LNCaP clone FGC (cell line): Measurements from ENCODE around the gene ESPNL.

Source experiments
- DNase-seq: peaks from one replicate; pipeline ENCODE4 v3.0.0-alpha.2; 2011; ENCODE audit warnings: low read depth
- H3K4me3 ChIP-seq: 2 replicates; pipeline ENCODE4 v1.5.1; 2011; ENCODE audit warnings: mild to moderate bottlenecking, low read depth, low read length, control low read depth
- TF ChIP-seq, protein P1 (sequence below): IDR thresholded peaks from 2 replicates; pipeline ENCODE4 v1.5.1; 2012; ENCODE audit warnings: mild to moderate bottlenecking; ENCODE audit not compliant: control insufficient read depth, insufficient read depth; ENCODE audit errors: extremely low read depth

The ESPNL gene

DNA sequence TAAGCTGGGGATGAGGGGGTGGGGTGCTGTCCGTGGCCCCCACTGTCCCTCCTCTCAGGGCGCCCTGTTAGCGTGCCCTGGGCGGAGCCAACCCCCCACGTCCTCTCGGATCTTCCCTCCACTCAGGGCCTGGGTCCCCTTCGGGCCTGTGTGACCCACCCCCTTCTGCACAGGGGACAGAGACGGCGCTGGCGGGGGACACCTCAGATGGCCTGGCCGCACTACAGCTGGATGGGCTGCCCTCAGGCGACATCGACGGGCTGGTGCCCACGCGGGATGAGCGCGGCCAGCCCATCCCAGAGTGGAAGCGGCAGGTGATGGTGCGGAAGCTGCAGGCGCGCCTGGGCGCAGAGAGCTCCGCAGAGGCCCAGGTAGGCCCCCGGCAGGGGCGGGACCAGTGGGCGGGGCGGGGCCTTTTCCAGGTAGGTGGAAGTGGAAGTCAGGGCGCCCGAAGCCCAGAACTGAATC lies 28.4 kb downstream of the ESPNL start:
- no peak for DNase-seq
- H3K4me3 ChIP-seq = no peak overlapping the region
- TF ChIP-seq, protein P1, sequence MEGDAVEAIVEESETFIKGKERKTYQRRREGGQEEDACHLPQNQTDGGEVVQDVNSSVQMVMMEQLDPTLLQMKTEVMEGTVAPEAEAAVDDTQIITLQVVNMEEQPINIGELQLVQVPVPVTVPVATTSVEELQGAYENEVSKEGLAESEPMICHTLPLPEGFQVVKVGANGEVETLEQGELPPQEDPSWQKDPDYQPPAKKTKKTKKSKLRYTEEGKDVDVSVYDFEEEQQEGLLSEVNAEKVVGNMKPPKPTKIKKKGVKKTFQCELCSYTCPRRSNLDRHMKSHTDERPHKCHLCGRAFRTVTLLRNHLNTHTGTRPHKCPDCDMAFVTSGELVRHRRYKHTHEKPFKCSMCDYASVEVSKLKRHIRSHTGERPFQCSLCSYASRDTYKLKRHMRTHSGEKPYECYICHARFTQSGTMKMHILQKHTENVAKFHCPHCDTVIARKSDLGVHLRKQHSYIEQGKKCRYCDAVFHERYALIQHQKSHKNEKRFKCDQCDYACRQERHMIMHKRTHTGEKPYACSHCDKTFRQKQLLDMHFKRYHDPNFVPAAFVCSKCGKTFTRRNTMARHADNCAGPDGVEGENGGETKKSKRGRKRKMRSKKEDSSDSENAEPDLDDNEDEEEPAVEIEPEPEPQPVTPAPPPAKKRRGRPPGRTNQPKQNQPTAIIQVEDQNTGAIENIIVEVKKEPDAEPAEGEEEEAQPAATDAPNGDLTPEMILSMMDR = no peak

DNA sequence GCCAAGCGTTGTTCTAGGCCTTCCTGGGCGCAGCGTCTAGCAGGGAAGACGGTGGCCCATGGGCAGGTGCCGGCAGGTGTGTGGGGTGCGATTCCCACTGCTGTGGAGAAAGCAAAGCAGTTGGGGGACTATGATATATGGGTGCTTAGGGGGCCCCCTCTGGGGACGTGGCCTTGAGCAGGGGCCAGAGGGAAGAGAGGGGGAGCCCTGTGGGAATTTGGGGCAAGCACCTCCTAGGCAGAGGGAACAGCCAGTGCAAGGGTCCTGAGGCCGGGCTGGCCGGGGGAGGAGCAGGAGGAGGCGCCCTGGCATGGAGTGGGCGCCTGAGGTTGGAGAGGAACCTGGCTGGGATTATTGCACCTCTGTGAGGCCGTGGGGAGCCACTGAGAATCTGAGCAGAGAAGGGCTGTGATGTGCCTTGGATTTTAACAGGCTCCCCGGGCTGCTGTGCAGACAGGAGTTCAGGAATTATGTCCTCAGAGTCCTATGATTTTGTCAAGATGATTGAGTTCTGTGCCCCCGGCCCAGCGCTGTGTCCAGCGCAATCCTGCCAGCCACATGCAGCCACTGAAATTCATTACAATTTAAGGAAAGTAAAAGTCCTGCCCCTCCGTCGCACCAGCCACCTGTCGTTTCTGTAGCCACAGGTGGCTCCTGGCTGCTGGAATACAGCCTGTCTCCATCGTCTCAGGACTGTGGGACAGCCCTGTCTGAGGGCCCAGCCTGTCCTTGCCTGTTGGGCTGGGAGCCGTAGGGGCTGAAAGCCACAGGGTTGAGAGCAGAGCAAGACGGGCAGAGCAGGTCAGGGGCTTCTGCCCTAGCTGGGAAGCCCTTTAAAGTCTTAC lies 29.2 kb downstream of the ESPNL start:
- TF ChIP-seq, protein P1 = no peak
- DNase-seq = no peak
- no peak overlapping the region for H3K4me3 ChIP-seq

DNA sequence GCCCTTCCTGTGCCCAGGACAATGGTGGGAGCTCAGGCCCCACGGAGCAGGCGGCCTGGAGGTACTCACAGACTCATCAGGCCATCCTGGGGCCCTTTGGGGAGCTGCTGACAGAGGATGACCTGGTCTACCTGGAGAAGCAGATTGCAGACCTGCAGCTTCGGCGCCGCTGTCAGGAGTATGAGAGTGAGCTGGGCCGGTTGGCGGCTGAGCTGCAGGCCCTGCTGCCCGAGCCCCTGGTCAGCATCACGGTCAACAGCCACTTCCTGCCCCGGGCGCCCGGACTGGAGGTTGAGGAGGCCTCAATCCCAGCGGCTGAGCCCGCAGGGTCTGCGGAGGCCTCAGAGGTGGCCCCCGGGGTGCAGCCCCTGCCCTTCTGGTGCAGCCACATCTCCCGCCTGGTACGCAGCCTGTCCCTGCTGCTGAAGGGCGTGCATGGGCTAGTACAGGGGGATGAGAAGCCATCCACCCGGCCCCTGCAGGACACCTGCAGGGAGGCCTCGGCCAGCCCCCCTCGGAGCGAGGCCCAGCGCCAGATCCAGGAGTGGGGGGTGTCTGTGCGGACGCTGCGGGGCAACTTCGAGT lies 30.1 kb downstream of the ESPNL start:
- TF ChIP-seq, protein P1 = no peak
- no peak for DNase-seq
- no peak overlapping the region for H3K4me3 ChIP-seq

DNA sequence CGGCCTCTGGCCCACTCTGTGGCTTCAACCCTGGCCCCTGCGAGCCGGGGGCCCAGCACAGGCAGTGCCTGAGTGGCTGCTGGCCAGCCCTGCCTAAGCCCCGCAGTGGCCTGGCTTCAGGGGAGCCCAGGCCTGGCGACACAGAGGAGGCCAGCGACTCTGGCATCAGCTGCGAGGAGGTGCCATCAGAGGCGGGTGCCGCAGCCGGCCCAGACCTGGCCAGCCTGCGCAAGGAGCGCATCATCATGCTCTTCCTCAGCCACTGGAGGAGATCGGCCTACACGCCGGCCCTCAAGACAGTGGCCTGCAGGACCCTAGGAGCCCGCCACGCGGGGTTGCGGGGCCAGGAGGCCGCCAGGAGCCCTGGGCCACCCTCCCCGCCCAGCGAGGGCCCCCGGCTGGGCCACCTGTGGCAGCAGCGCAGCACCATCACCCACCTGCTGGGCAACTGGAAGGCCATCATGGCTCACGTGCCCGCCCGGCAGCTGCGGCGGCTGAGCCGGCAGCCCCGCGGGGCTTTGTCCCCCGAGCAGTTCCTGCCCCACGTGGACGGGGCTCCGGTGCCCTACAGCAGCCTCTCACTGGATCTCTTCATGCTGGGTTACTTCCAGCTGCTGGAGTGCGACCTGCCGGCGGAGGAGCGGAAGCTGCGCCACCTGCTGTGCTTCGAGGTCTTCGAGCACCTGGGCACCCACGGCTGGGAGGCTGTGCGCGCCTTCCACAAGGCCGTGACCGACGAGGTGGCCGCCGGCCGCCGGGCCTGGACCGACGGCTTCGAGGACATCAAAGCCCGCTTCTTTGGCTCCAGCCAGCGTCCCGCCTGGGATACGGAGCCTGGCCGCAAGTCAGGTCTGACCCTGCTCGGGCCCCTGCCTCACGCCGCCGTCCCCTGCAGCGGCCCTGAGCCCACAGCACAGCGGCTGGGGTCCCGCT lies 30.8 kb downstream of the ESPNL start:
- TF ChIP-seq, protein P1 = no peak
- H3K4me3 ChIP-seq = no peak overlapping the region
- DNase-seq = no peak

DNA sequence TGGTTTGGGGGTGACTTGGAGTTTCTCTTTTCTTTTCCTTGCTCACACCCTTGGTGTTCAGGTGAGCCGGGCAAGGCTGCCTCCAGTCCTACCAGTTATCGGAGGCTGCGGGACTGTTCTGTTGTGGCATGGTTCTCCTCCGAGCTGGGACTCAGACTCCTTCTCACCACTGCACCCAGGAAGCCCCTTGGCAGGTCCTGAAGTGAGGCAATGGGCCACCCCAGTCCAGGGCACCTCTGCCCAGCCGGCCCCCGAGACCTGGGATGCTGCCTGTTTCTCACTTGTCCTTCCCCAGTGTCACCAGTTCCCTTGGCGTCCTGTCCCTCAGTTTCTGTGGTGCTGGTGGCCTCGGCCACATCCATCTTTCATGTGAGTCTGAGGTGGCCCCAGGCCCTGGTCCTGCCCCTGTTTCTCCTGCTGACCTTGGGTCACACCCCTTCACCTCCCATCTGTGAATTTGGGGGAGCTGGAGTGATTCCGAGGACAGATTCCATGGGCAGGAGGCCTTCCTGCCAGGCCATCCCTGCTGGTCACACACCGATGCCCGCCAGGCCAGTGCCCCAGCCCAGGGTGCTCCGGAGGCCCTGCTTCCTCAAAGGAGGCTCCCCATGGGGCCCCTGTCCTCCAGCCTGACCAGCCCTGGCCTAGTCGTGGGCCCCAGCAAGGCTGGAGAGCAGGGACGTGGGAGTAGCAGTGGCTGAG lies 31.8 kb downstream of the ESPNL start:
- TF ChIP-seq, protein P1 = no peak
- DNase-seq = no peak
- H3K4me3 ChIP-seq = no peak overlapping the region

DNA sequence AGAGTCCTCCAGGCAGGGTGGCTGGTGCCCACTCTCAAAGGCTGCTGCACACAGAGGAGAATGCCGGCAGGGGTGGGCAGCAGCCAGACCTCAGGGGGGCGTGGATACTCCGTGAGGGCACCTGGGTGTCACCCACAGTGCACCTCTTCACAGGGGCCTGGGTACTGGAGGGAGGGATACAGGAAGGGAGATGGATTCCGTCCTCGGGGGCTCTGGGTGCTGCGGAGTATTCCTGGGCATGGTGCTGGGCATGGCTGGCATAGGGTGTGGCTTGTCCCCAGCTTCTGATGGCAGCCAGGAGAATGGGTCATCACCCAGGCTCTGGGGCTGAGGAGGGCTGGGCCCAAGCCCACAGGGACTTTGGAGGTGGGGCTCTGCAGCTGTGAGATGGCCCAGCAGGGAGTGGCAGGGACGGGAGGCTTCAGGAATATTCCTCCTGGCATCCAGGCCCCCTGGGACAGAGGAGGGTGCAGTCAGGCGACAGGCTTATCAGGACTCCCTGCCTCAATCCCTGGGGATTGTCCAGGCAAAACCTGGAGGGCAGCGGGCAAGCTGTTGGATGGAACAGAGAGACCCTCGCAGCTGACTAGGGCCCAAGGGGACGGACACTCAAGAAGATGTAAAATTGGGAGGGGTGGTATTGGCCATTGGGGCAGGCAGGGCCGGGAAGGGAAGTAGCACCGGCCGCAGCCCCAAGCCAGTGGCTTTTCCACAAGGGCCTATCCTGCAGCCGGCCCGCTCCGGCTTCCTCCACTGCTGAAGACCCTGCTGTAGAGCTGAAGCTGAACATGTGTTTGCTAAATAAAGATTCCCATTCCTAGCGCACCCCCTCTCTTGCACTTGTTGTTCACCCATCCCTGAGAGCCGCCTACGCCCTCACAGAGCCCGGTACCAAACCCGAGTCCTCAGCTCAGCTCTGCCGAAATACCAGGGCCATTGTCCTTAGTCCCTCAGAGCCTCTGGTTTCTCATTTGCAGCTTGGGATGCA lies 32.6 kb downstream of the ESPNL start:
- no peak for DNase-seq
- TF ChIP-seq, protein P1 = no peak
- H3K4me3 ChIP-seq = no peak overlapping the region
